AG04450 (cell line): ENCODE data around the gene ALOX5AP. TPM values are rescaled to one million over a fixed set of nuclear protein-coding genes. Genes with fewer than 3 reads are reported as not detected.

ENCODE experiments used
- CTCF ChIA-PET: fragments of 300-600, 350-600 bp; formaldehyde crosslinking; extraction: SDS; loops from one replicate; lab custom pipeline; 2022; ENCODE audit warnings: antibody characterized with exemption, inconsistent platforms; lab: Charles Lee
- POLR2A ChIA-PET: fragments of 350-600 bp; formaldehyde crosslinking; extraction: SDS; loops from one replicate; lab custom pipeline; 2021; ENCODE audit warnings: antibody characterized with exemption, inconsistent platforms; lab: Yijun Ruan, JAX
- DNase-seq: peaks from one replicate; pipeline ENCODE4 v3.0.0-alpha.2; 2011; ENCODE audit warnings: low read depth, low spot score
- H3K27ac ChIP-seq: one replicate; pipeline ENCODE4 v1.5.1; 2012; ENCODE audit warnings: low read depth, low read length, control low read depth
- H3K27me3 ChIP-seq: one replicate; pipeline ENCODE4 v1.6.0; 2012; ENCODE audit warnings: low read length; ENCODE audit not compliant: control insufficient read depth, insufficient read depth
- H3K4me3 ChIP-seq: 2 replicates; pipeline ENCODE4 v1.5.1; 2011; ENCODE audit warnings: mild to moderate bottlenecking, low read depth, low read length, control low read depth
- H3K9me3 ChIP-seq: 2 replicates; pipeline ENCODE4 v1.5.1; 2012; ENCODE audit warnings: low read length; ENCODE audit not compliant: control insufficient read depth, insufficient read depth
- polyA plus RNA-seq: library from polyadenylated mRNA; depleted of rRNA; stranded (reverse); fragments of >200 nt; gene quantifications from 2 replicates; pipeline ENCODE4 v1.2.3, GENCODE V29; 2011
- TF ChIP-seq, protein P1 (sequence below): IDR thresholded peaks from 2 replicates; pipeline ENCODE4 v1.5.1; 2011; ENCODE audit warnings: low read depth, low read length, control low read depth, inconsistent platforms

The ALOX5AP gene
- polyA plus RNA-seq, 1 experiment: 6.4 TPM

DNA sequence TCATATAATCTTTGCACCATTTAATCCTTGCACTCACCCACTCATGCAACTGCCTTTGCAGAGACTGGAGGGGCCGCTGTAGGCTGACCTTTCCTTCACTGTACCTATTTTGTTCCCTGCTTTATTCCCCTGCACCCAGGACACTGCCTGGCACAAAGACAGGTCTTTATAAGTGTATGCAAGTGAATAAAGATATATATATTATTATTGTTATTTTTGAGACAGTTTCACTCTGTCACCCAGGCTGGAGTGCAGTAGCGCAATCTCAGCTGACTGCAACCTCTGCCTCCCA lies 3.8 kb downstream of the ALOX5AP start:
- TF ChIP-seq, protein P1, sequence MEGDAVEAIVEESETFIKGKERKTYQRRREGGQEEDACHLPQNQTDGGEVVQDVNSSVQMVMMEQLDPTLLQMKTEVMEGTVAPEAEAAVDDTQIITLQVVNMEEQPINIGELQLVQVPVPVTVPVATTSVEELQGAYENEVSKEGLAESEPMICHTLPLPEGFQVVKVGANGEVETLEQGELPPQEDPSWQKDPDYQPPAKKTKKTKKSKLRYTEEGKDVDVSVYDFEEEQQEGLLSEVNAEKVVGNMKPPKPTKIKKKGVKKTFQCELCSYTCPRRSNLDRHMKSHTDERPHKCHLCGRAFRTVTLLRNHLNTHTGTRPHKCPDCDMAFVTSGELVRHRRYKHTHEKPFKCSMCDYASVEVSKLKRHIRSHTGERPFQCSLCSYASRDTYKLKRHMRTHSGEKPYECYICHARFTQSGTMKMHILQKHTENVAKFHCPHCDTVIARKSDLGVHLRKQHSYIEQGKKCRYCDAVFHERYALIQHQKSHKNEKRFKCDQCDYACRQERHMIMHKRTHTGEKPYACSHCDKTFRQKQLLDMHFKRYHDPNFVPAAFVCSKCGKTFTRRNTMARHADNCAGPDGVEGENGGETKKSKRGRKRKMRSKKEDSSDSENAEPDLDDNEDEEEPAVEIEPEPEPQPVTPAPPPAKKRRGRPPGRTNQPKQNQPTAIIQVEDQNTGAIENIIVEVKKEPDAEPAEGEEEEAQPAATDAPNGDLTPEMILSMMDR: no peak
- no peak overlapping the region for H3K4me3 ChIP-seq
- peaks cover 3% of the 10 kb centered on the region for H3K27me3 ChIP-seq
- ChIA-PET POLR2A (interaction anchor here (1.2 kb wide), 1 partner anchor 259 kb away, joined by 3 read pairs; no protein-coding TSS in a partner anchor), CTCF (interaction anchor here (0.6 kb wide), 1 partner anchor 10 kb away, joined by 5 read pairs; no protein-coding TSS in a partner anchor)
- DNase-seq: no peak
- H3K27ac ChIP-seq: no peak overlapping the region
- no peaks in the 10 kb centered on the region for H3K9me3 ChIP-seq

DNA sequence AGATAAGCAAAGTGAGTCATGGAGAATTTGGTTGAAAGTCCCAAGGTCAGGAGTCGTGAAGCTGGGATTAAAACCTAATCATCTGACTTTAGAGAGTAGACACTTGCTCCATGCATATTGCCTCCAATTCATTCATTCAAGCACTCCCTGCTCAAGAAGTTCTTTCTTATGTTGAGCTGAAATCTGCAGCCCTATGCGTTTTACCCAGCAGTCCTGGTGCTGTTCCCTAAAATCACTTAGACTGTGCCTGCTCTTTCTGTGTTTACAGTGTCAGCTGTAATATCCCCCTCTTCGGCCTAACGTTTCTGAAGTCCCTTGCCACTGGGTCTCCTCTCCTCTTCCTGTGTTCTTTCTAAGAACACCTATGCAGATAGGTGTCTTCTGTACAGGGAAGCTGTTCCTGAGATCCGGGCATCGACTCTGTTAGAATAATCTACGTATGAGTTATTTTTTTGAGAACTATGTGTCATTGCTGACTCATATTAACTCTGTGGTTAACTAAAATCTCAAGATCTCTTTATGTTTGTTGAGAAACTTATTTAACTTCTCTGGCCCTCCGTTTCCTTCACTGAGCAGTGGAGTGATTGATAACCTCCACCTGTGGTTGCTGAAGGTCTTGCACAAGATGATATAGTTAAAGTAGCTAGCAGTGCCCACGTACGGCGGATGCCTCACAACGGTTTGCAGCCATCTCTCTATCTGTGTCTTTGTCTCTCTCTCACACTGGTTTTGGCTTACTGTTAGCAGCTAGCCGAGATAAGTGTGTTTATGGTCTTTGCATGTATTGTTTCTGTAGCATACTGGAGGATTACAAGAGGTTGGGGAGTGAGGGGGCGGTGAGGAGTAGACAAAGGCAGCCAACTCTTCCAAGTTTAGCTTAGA lies 4.7 kb downstream of the ALOX5AP start:
- Histone ChIP-seq H3K27me3 (peaks cover 3% of the 10 kb centered on the region), H3K9me3 (no peaks in the 10 kb centered on the region), H3K27ac (peak overlapping the region; percentile 91), H3K4me3 (peak overlapping the region; percentile 38)
- peak; percentile 86 for DNase-seq
- ChIA-PET POLR2A (interaction anchor here (0.6 to 1.5 kb wide), 8 partner anchors 12 to 333 kb away, joined by 3 to 12 read pairs (median 3); partner anchors contain the start of gene USPL1), CTCF (interaction anchor here (0.8 kb wide), 1 partner anchor 53 kb away, joined by 3 read pairs; no protein-coding TSS in a partner anchor)
- TF ChIP-seq, protein P1: no peak

- H3K9me3 ChIP-seq: no peaks in the 10 kb centered on the region
- TF ChIP-seq, protein P1: no peak
- DNase-seq: no peak
- H3K27me3 ChIP-seq: peaks cover 3% of the 10 kb centered on the region
- ChIA-PET POLR2A (interaction anchor here (1.0 to 1.7 kb wide), 6 partner anchors 24 to 601 kb away, joined by 3 to 9 read pairs (median 4); no protein-coding TSS in a partner anchor), CTCF (no interaction called here)
- H3K27ac ChIP-seq: peak overlapping the region; percentile 79
- no peak overlapping the region for H3K4me3 ChIP-seq
Observed at GRCh38 chr13:30742901-30743300, 7.6 kb downstream of the ALOX5AP start.

GRCh38 chr13:30743319-30744055 lies 8.1 kb downstream of the ALOX5AP start:
- DNase-seq: peak; percentile 93
- H3K4me3 ChIP-seq: no peak overlapping the region

More at GRCh38 chr13:30743319-30744055, 8.1 kb downstream of the ALOX5AP start:
- ChIA-PET POLR2A (interaction anchor here (1.0 to 1.7 kb wide), 8 partner anchors 24 to 601 kb away, joined by 3 to 9 read pairs (median 4); no protein-coding TSS in a partner anchor), CTCF (no interaction called here)
- Histone ChIP-seq H3K27ac (peak overlapping the region; percentile 86), H3K9me3 (no peaks in the 10 kb centered on the region), H3K27me3 (peaks cover 1% of the 10 kb centered on the region)
- TF ChIP-seq, protein P1: no peak
